Trophoblast cell (in vitro differentiated cells and primary cell): ENCODE measurements around the gene FKBP9.
A peak's percentile ranks its signal among the peaks of the same experiment; 100 is the strongest.

Experiments used
- DNase-seq, 2 donors: peaks; one replicate each; pipeline ENCODE4 v3.0.0-alpha.2; 2016
- H2AFZ ChIP-seq: 2 replicates; pipeline ENCODE4 v1.6.1; 2013; ENCODE audit warnings: low read length, moderate library complexity, mild to moderate bottlenecking; ENCODE audit not compliant: insufficient read depth, poor library complexity
- H2AK5ac ChIP-seq: 2 replicates; pipeline ENCODE4 v1.6.1; 2013; ENCODE audit warnings: mild to moderate bottlenecking, low read length
- H2BK120ac ChIP-seq: 2 replicates; pipeline ENCODE4 v1.6.1; 2013; ENCODE audit warnings: low read length, mild to moderate bottlenecking, moderate library complexity; ENCODE audit not compliant: insufficient read depth, poor library complexity
- H2BK12ac ChIP-seq: 2 replicates; pipeline ENCODE4 v1.6.1; 2013; ENCODE audit warnings: mild to moderate bottlenecking, low read length, moderate library complexity
- H2BK5ac ChIP-seq: 2 replicates; pipeline ENCODE4 v1.6.1; 2013; ENCODE audit warnings: low read length, low read depth, moderate library complexity, mild to moderate bottlenecking; ENCODE audit not compliant: poor library complexity
- H3K14ac ChIP-seq: 2 replicates; pipeline ENCODE4 v1.6.1; 2013; ENCODE audit warnings: mild to moderate bottlenecking, low read length
- H3K18ac ChIP-seq: 2 replicates; pipeline ENCODE4 v1.6.1; 2013; ENCODE audit warnings: mild to moderate bottlenecking, low read length
- H3K23ac ChIP-seq: 2 replicates; pipeline ENCODE4 v1.6.1; 2013; ENCODE audit warnings: low read length
- H3K27ac ChIP-seq: 2 replicates; pipeline ENCODE4 v1.5.1; 2013; ENCODE audit warnings: low read depth, mild to moderate bottlenecking, inconsistent platforms, low read length, moderate library complexity
- H3K27me3 ChIP-seq: 2 replicates; pipeline ENCODE4 v1.6.1; 2013; ENCODE audit warnings: inconsistent platforms, mild to moderate bottlenecking, low read length, moderate library complexity; ENCODE audit not compliant: insufficient read depth
- H3K36me3 ChIP-seq, 2 experiments: 1 replicate in 1 of 2; 2 replicates in 1 of 2; pipeline ENCODE4 v1.6.1; 2013; ENCODE audit warnings: low read length in 2 of 2, mild to moderate bottlenecking in 2 of 2, moderate library complexity in 1 of 2; ENCODE audit not compliant: insufficient read depth in 2 of 2, control insufficient read depth in 1 of 2
- H3K4ac ChIP-seq: 2 replicates; pipeline ENCODE4 v1.6.1; 2013; ENCODE audit warnings: low read depth, mild to moderate bottlenecking, low read length, moderate library complexity
- H3K4me1 ChIP-seq, 2 experiments: 1 replicate in 1 of 2; 2 replicates in 1 of 2; pipeline ENCODE4 v1.6.1; 2013; ENCODE audit warnings: low read length in 2 of 2, mild to moderate bottlenecking in 2 of 2, moderate library complexity in 1 of 2; ENCODE audit not compliant: insufficient read depth in 2 of 2, control insufficient read depth in 1 of 2
- H3K4me2 ChIP-seq: 2 replicates; pipeline ENCODE4 v1.6.1; 2013; ENCODE audit warnings: inconsistent platforms, mild to moderate bottlenecking, low read length, moderate library complexity
- H3K4me3 ChIP-seq: 2 replicates; pipeline ENCODE4 v1.5.1; 2013; ENCODE audit warnings: mild to moderate bottlenecking, low read depth, low read length, inconsistent platforms
- H3K79me1 ChIP-seq: one replicate; pipeline ENCODE4 v1.6.1; 2013; ENCODE audit warnings: low read length
- H3K79me2 ChIP-seq: 2 replicates; pipeline ENCODE4 v1.6.1; 2013; ENCODE audit warnings: low read length, mild to moderate bottlenecking; ENCODE audit not compliant: control insufficient read depth, insufficient read depth, poor library complexity
- H3K9ac ChIP-seq: 2 replicates; pipeline ENCODE4 v1.6.1; 2013; ENCODE audit warnings: mild to moderate bottlenecking, low read length
- H3K9me3 ChIP-seq: 2 replicates; pipeline ENCODE4 v1.6.1; 2013; ENCODE audit warnings: low read depth, mild to moderate bottlenecking, control low read depth, inconsistent platforms, low read length; ENCODE audit not compliant: insufficient read depth
- H4K12ac ChIP-seq: 2 replicates; pipeline ENCODE4 v1.6.1; 2013; ENCODE audit warnings: low read depth, mild to moderate bottlenecking, low read length, moderate library complexity
- H4K8ac ChIP-seq: 2 replicates; pipeline ENCODE4 v1.6.1; 2013; ENCODE audit warnings: low read depth, mild to moderate bottlenecking, low read length, moderate library complexity
- H4K91ac ChIP-seq: one replicate; pipeline ENCODE4 v1.6.1; 2013; ENCODE audit warnings: low read depth, mild to moderate bottlenecking, low read length, moderate library complexity
- WGBS: extraction: QIAGEN DNeasy Blood & Tissue Kit; methylation state at CpG from one replicate; pipeline ENCODE4 v1.1.7; 2013; ENCODE audit warnings: missing lambda C conversion rate; ENCODE audit not compliant: insufficient read length, insufficient coverage; ENCODE audit errors: extremely low coverage; 5-methylcytosine and 5-hydroxymethylcytosine counted together

FKBP9 gene

DNA sequence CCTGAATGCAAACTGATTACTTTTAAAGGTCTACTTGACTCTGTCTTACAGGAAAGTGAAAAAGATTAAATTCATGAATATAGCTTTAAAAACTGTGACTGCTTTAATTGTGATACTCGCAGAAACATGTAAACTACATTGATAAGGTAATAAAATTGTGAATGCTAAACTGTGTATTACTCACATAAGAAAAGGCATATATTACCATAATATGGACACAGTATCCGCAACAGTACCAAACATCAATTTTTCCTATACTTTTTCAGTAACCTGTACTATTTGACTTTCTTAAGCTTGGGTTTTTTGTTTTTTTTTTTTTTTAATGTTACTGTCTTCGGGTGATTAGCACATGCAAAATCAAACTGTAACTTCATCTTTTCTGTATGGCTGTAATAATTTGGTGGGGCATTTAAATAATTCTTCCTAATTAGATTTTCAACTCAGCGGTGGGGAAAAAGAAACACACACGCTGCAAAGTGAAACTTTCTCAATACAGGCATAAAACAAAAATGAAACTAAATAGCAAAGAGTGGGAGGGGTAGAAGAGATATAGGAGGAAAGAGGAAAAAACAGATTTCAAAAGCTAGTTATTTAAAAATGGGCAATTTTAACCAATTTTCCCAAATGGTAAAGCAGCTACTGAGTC lies 82.1 kb downstream of the FKBP9 start:
- no peak overlapping the region for H3K4ac ChIP-seq
- no peak overlapping the region for H2AFZ ChIP-seq
- no peak overlapping the region for H3K27ac ChIP-seq
- H3K27me3 ChIP-seq = no peaks in the 10 kb centered on the region
- no peaks in the 10 kb centered on the region for H3K79me2 ChIP-seq
- DNase-seq = no peak
- no peak overlapping the region for H2BK120ac ChIP-seq
- H2BK5ac ChIP-seq = no peak overlapping the region
- H2BK12ac ChIP-seq = no peak overlapping the region
- H4K8ac ChIP-seq = no peak overlapping the region
- no peaks in the 10 kb centered on the region for H3K9me3 ChIP-seq
- H3K36me3 ChIP-seq = no peaks in the 10 kb centered on the region
- no peak overlapping the region for H3K18ac ChIP-seq
- H3K4me2 ChIP-seq = no peak overlapping the region
- no peak overlapping the region for H2AK5ac ChIP-seq
- no peak overlapping the region for H4K12ac ChIP-seq
- H3K23ac ChIP-seq = no peak overlapping the region
- no peak overlapping the region for H3K9ac ChIP-seq
- no peaks in the 10 kb centered on the region for H3K79me1 ChIP-seq
- WGBS = no CpG with 5 or more reads among the region's 5 CpGs
- no peaks in the 10 kb centered on the region for H3K4me1 ChIP-seq
- H4K91ac ChIP-seq = no peak overlapping the region
- no peak overlapping the region for H3K4me3 ChIP-seq
- no peak overlapping the region for H3K14ac ChIP-seq

DNA sequence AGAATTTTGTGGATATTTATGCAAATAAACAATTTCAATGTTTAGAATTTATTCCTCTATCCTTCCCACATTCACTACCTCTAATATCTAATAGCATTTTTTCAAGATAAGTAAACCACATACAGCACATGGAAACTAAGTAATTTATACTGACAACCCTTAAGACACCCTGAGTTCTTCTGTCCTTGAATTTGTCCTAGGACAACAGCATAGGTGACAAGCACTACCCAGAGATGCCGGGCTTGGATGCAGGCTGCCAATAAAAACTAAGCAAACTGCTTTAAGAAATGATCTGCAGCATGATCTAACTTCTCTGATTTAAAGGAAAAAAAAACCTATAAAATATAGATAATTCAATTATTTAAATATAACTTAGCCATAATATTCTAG lies 82.7 kb downstream of the FKBP9 start:
- no peaks in the 10 kb centered on the region for H3K27me3 ChIP-seq
- no peak for DNase-seq
- no peak overlapping the region for H3K27ac ChIP-seq
- no peak overlapping the region for H3K4me3 ChIP-seq
- no peaks in the 10 kb centered on the region for H3K36me3 ChIP-seq
- H2AFZ ChIP-seq = no peak overlapping the region
- no peak overlapping the region for H3K9ac ChIP-seq
- H2BK120ac ChIP-seq = no peak overlapping the region
- H3K23ac ChIP-seq = no peak overlapping the region
- H3K79me2 ChIP-seq = no peaks in the 10 kb centered on the region
- H3K79me1 ChIP-seq = no peaks in the 10 kb centered on the region
- no peaks in the 10 kb centered on the region for H3K9me3 ChIP-seq
- no CpG with 5 or more reads among the region's 1 CpG for WGBS
- H3K4ac ChIP-seq = no peak overlapping the region
- no peak overlapping the region for H4K12ac ChIP-seq
- no peak overlapping the region for H2AK5ac ChIP-seq
- no peak overlapping the region for H3K4me2 ChIP-seq
- H4K91ac ChIP-seq = no peak overlapping the region
- no peaks in the 10 kb centered on the region for H3K4me1 ChIP-seq
- H3K18ac ChIP-seq = no peak overlapping the region
- H2BK12ac ChIP-seq = no peak overlapping the region
- no peak overlapping the region for H2BK5ac ChIP-seq
- no peak overlapping the region for H3K14ac ChIP-seq
- no peak overlapping the region for H4K8ac ChIP-seq

DNA sequence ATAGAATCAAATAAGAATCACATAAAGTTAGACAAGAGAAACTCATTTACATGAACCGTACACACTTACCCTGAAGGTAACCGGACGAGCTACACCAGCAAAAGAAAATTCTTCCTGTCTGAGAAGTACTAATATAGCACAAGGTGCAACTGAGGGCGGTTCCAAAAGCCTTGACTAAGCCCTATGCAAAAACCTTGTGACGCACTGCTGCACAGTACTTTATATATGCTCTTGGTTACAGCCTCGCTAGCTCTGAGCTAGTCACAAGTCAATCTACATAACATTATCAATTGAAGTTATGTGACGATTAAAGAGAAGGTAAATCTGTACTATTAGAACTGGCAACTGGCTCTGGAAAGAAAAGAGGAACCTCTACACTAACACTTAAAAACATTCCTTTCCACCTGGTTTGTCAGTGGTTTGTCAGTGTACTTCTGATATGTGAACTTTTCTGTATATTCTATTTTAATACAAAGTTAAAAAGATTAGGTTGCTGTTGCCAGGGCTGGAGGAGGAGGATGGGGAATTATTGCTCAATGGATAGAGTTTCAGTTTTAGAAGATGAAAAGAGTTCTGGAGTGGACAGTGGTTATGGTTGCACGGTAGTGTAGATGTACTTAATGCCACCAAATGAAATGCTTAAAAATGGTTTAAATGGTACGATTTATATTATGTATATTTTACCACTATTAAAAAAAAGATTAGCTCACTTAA lies 83.7 kb downstream of the FKBP9 start:
- Histone ChIP-seq H4K12ac (no peak overlapping the region), H4K91ac (no peak overlapping the region), H3K79me1 (no peaks in the 10 kb centered on the region), H3K14ac (no peak overlapping the region), H3K9me3 (no peaks in the 10 kb centered on the region), H3K9ac (no peak overlapping the region), H4K8ac (no peak overlapping the region), H3K4me2 (no peak overlapping the region), H3K23ac (no peak overlapping the region), H2BK120ac (no peak overlapping the region), H2AFZ (no peak overlapping the region), H3K4me1 (no peaks in the 10 kb centered on the region), H3K4ac (no peak overlapping the region), H2BK5ac (no peak overlapping the region), H3K4me3 (no peak overlapping the region), H3K27me3 (no peaks in the 10 kb centered on the region), H3K27ac (no peak overlapping the region), H3K18ac (no peak overlapping the region), H2AK5ac (no peak overlapping the region), H2BK12ac (no peak overlapping the region), H3K36me3 (no peaks in the 10 kb centered on the region), H3K79me2 (no peaks in the 10 kb centered on the region)
- DNase-seq = peak; percentile 50 to 60
- WGBS = no CpG with 5 or more reads among the region's 9 CpGs

DNA sequence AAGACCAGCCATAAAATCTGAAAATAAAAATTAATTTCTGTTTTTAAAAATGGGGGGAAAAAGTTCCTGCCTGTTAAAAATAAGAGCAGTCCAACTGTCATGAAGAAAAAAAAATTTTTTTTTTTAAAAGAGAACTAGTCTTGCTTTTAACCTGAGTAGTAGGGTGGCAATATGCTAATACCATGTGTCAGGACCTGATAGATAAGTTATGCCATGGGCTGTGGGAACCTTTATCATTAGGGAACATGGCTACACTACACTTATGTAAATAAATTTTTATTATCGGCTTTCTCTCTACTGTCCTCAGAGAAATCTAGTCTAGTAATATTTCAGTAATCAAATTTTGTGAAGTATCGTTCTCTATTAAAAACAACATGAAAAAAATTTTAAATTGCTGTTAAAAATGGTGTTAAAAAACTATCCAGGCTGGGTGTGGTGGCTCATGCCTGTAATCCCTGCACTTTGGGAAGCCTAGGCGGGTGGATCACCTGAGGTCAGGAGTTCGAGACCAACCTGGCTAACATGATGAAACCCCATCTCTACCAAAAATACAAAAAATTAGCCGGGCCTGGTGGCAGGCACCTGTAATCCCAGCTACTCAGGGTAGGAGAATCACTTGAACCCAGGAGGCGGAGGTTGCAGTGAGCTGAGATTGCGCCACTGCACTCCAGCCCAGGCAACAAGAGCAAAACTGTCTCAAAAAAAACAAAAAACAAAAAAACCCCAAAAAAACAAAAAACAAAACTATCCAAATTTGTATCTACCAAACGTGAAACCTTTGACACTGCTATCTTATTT lies 84.6 kb downstream of the FKBP9 start:
- H2AK5ac ChIP-seq = no peak overlapping the region
- no peaks in the 10 kb centered on the region for H3K27me3 ChIP-seq
- H3K27ac ChIP-seq = no peak overlapping the region
- WGBS = 100% methylated on average over 1 of the region's 8 CpGs
- no peak overlapping the region for H3K23ac ChIP-seq
- H3K4me2 ChIP-seq = no peak overlapping the region
- H3K36me3 ChIP-seq = no peaks in the 10 kb centered on the region
- H2BK5ac ChIP-seq = no peak overlapping the region
- H3K79me2 ChIP-seq = no peaks in the 10 kb centered on the region
- no peak overlapping the region for H4K8ac ChIP-seq
- no peak overlapping the region for H3K18ac ChIP-seq
- no peak overlapping the region for H4K12ac ChIP-seq
- no peak overlapping the region for H3K4me3 ChIP-seq
- no peak overlapping the region for H3K4ac ChIP-seq
- H2BK120ac ChIP-seq = no peak overlapping the region
- no peaks in the 10 kb centered on the region for H3K79me1 ChIP-seq
- no peak overlapping the region for H3K9ac ChIP-seq
- H3K14ac ChIP-seq = no peak overlapping the region
- H2AFZ ChIP-seq = no peak overlapping the region
- H3K9me3 ChIP-seq = no peaks in the 10 kb centered on the region
- no peak overlapping the region for H2BK12ac ChIP-seq
- no peaks in the 10 kb centered on the region for H3K4me1 ChIP-seq
- no peak for DNase-seq
- H4K91ac ChIP-seq = no peak overlapping the region
